PC-3 (cell line): Measurements from ENCODE around the gene CAPN10.
"Not testable (repeated sequence)": the region's sequence is repeated elsewhere in the genome, so short reads cannot be mapped to it uniquely, and the experiment has no call there.

ENCODE experiments used
- EZH2phosphoT487 ChIP-seq: fragments of 300-600 bp; sonication (generic); IDR thresholded peaks from 2 replicates; pipeline ENCODE4 v1.6.1; 2018; ENCODE audit warnings: mild to moderate bottlenecking, antibody characterized with exemption, low read length, borderline replicate concordance
- TF ChIP-seq, protein P1 (sequence below): fragments of 300-600 bp; sonication (generic); conservative IDR thresholded peaks from 2 replicates; pipeline ENCODE4 v1.5.1; 2017; ENCODE audit warnings: antibody characterized with exemption, low read depth, mild to moderate bottlenecking, low read length

DNA sequence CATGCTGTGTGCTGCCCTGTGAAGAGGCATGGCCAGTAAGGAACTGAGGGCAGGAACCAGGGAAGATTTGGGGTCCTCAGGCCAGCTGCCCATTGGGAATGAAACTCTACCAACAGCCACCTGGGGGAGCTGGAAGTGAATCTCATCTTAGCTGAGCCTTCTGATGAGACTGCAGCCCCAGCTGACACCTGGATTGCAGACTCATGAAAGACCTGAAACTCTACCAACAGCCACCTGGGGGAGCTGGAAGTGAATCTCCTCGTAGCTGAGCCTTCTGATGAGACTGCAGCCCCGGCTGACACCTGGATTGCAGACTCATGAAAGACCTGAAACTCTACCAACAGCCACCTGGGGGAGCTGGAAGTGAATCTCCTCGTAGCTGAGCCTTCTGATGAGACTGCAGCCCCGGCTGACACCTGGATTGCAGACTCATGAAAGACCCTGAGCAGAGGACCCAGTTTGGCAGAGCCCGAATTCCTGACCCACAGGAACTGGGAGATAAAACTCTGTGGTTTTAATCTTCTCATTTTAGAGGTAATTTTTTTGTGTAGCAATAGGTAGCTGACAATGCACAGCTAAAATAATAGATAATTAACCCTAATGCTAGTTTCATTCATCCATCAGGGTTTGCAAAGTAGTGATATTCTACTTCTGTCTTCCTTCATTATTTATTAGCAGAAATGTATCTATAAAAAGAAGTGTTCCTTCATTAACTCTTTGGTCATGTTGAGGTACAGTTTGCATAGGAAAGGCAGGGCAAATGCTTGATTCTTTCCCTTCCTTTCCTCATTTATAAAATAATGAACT, 30.5 kb downstream of the CAPN10 start:
- TF ChIP-seq, protein P1, sequence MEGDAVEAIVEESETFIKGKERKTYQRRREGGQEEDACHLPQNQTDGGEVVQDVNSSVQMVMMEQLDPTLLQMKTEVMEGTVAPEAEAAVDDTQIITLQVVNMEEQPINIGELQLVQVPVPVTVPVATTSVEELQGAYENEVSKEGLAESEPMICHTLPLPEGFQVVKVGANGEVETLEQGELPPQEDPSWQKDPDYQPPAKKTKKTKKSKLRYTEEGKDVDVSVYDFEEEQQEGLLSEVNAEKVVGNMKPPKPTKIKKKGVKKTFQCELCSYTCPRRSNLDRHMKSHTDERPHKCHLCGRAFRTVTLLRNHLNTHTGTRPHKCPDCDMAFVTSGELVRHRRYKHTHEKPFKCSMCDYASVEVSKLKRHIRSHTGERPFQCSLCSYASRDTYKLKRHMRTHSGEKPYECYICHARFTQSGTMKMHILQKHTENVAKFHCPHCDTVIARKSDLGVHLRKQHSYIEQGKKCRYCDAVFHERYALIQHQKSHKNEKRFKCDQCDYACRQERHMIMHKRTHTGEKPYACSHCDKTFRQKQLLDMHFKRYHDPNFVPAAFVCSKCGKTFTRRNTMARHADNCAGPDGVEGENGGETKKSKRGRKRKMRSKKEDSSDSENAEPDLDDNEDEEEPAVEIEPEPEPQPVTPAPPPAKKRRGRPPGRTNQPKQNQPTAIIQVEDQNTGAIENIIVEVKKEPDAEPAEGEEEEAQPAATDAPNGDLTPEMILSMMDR: not testable (repeated sequence)
- not testable (repeated sequence) for TF ChIP-seq EZH2phosphoT487
